ENCODE results near the gene ANKHD1.

ANKHD1 gene

GRCh38 chr5:140362875-140363630 lies 38.6 kb upstream of the ANKHD1 start:
- Histone ChIP-seq H3K27me3 (ENCODE audit: control insufficient read depth, insufficient read depth, low read length) (peaks cover 11% of the 10 kb centered on the region), H3K4me3 (ENCODE audit: low read depth, low read length) (peak overlapping the region; percentile 89), H3K9ac (ENCODE audit: low read depth, low read length) (peak overlapping the region; percentile 68), H3K9me3 (ENCODE audit: control insufficient read depth, insufficient read depth, low read length) (no peaks in the 10 kb centered on the region), H3K36me3 (ENCODE audit: control insufficient read depth, insufficient read depth, low read length) (no peaks in the 10 kb centered on the region), H3K4me1 (ENCODE audit: control insufficient read depth, insufficient read depth, low read length) (peaks cover 3% of the 10 kb centered on the region)

GRCh38 chr5:140363631-140364471 lies 37.8 kb upstream of the ANKHD1 start:
- Histone ChIP-seq H3K27me3 (ENCODE audit: control insufficient read depth, insufficient read depth, low read length) (peaks cover 11% of the 10 kb centered on the region), H3K4me3 (ENCODE audit: low read depth, low read length) (peak overlapping the region; percentile 89), H3K9me3 (ENCODE audit: control insufficient read depth, insufficient read depth, low read length) (no peaks in the 10 kb centered on the region), H3K36me3 (ENCODE audit: control insufficient read depth, insufficient read depth, low read length) (no peaks in the 10 kb centered on the region), H3K4me1 (ENCODE audit: control insufficient read depth, insufficient read depth, low read length) (peaks cover 3% of the 10 kb centered on the region), H3K9ac (ENCODE audit: low read depth, low read length) (peak overlapping the region; percentile 68)

- Histone ChIP-seq H3K27me3 (ENCODE audit: control insufficient read depth, insufficient read depth, low read length) (peaks cover 11% of the 10 kb centered on the region), H3K9ac (ENCODE audit: low read depth, low read length) (no peak overlapping the region)
These were observed 37.2 kb upstream of the ANKHD1 start for GRCh38 chr5:140364472-140364765.

GRCh38 chr5:140365282-140365681 lies 36.4 kb upstream of the ANKHD1 start:
- Histone ChIP-seq H3K4me3 (ENCODE audit: low read depth, low read length) (no peak overlapping the region), H3K27me3 (ENCODE audit: control insufficient read depth, insufficient read depth, low read length) (peaks cover 11% of the 10 kb centered on the region), H3K36me3 (ENCODE audit: control insufficient read depth, insufficient read depth, low read length) (no peaks in the 10 kb centered on the region), H3K9ac (ENCODE audit: low read depth, low read length) (no peak overlapping the region), H3K9me3 (ENCODE audit: control insufficient read depth, insufficient read depth, low read length) (no peaks in the 10 kb centered on the region), H3K4me1 (ENCODE audit: control insufficient read depth, insufficient read depth, low read length) (no peaks in the 10 kb centered on the region)

More at GRCh38 chr5:140364472-140364765, 37.2 kb upstream of the ANKHD1 start:
- Histone ChIP-seq H3K4me1 (ENCODE audit: control insufficient read depth, insufficient read depth, low read length) (peaks cover 3% of the 10 kb centered on the region), H3K9me3 (ENCODE audit: control insufficient read depth, insufficient read depth, low read length) (no peaks in the 10 kb centered on the region), H3K36me3 (ENCODE audit: control insufficient read depth, insufficient read depth, low read length) (no peaks in the 10 kb centered on the region), H3K4me3 (ENCODE audit: low read depth, low read length) (no peak overlapping the region)

GRCh38 chr5:140365941-140366340 lies 35.7 kb upstream of the ANKHD1 start:
- Histone ChIP-seq H3K9ac (ENCODE audit: low read depth, low read length) (no peak overlapping the region), H3K9me3 (ENCODE audit: control insufficient read depth, insufficient read depth, low read length) (no peaks in the 10 kb centered on the region), H3K4me3 (ENCODE audit: low read depth, low read length) (no peak overlapping the region), H3K4me1 (ENCODE audit: control insufficient read depth, insufficient read depth, low read length) (no peaks in the 10 kb centered on the region), H3K27me3 (ENCODE audit: control insufficient read depth, insufficient read depth, low read length) (peaks cover 11% of the 10 kb centered on the region), H3K36me3 (ENCODE audit: control insufficient read depth, insufficient read depth, low read length) (no peaks in the 10 kb centered on the region)

- peaks cover 11% of the 10 kb centered on the region for H3K27me3 ChIP-seq (ENCODE audit: control insufficient read depth, insufficient read depth, low read length)
- no peaks in the 10 kb centered on the region for H3K4me1 ChIP-seq (ENCODE audit: control insufficient read depth, insufficient read depth, low read length)
- no peak overlapping the region for H3K4me3 ChIP-seq (ENCODE audit: low read depth, low read length)
- no peaks in the 10 kb centered on the region for H3K36me3 ChIP-seq (ENCODE audit: control insufficient read depth, insufficient read depth, low read length)
- no peak overlapping the region for H3K9ac ChIP-seq (ENCODE audit: low read depth, low read length)
- H3K9me3 ChIP-seq (ENCODE audit: control insufficient read depth, insufficient read depth, low read length) = no peaks in the 10 kb centered on the region
These were observed 34.9 kb upstream of the ANKHD1 start for GRCh38 chr5:140366589-140367255.

- no peak overlapping the region for H3K9ac ChIP-seq (ENCODE audit: low read depth, low read length)
- no peaks in the 10 kb centered on the region for H3K36me3 ChIP-seq (ENCODE audit: control insufficient read depth, insufficient read depth, low read length)
- no peak overlapping the region for H3K4me3 ChIP-seq (ENCODE audit: low read depth, low read length)
- H3K4me1 ChIP-seq (ENCODE audit: control insufficient read depth, insufficient read depth, low read length) = no peaks in the 10 kb centered on the region
- H3K27me3 ChIP-seq (ENCODE audit: control insufficient read depth, insufficient read depth, low read length) = peaks cover 11% of the 10 kb centered on the region
- H3K9me3 ChIP-seq (ENCODE audit: control insufficient read depth, insufficient read depth, low read length) = no peaks in the 10 kb centered on the region
These were observed 34.2 kb upstream of the ANKHD1 start for GRCh38 chr5:140367256-140368013.

GRCh38 chr5:140371356-140372151 lies 30.1 kb upstream of the ANKHD1 start:
- no peaks in the 10 kb centered on the region for H3K36me3 ChIP-seq (ENCODE audit: control insufficient read depth, insufficient read depth, low read length)
- no peaks in the 10 kb centered on the region for H3K27me3 ChIP-seq (ENCODE audit: control insufficient read depth, insufficient read depth, low read length)
- H3K4me3 ChIP-seq (ENCODE audit: low read depth, low read length) = no peak overlapping the region
- H3K9me3 ChIP-seq (ENCODE audit: control insufficient read depth, insufficient read depth, low read length) = no peaks in the 10 kb centered on the region
- peaks cover 4% of the 10 kb centered on the region for H3K4me1 ChIP-seq (ENCODE audit: control insufficient read depth, insufficient read depth, low read length)
- H3K9ac ChIP-seq (ENCODE audit: low read depth, low read length) = no peak overlapping the region

GRCh38 chr5:140372971-140373487 lies 28.6 kb upstream of the ANKHD1 start:
- Histone ChIP-seq H3K9me3 (ENCODE audit: control insufficient read depth, insufficient read depth, low read length) (no peaks in the 10 kb centered on the region), H3K4me3 (ENCODE audit: low read depth, low read length) (no peak overlapping the region), H3K36me3 (ENCODE audit: control insufficient read depth, insufficient read depth, low read length) (no peaks in the 10 kb centered on the region), H3K27me3 (ENCODE audit: control insufficient read depth, insufficient read depth, low read length) (no peaks in the 10 kb centered on the region), H3K4me1 (ENCODE audit: control insufficient read depth, insufficient read depth, low read length) (peaks cover 4% of the 10 kb centered on the region), H3K9ac (ENCODE audit: low read depth, low read length) (peak overlapping the region; percentile 54)

- Histone ChIP-seq H3K4me3 (ENCODE audit: low read depth, low read length) (no peak overlapping the region), H3K9me3 (ENCODE audit: control insufficient read depth, insufficient read depth, low read length) (no peaks in the 10 kb centered on the region), H3K27me3 (ENCODE audit: control insufficient read depth, insufficient read depth, low read length) (no peaks in the 10 kb centered on the region), H3K4me1 (ENCODE audit: control insufficient read depth, insufficient read depth, low read length) (no peaks in the 10 kb centered on the region), H3K9ac (ENCODE audit: low read depth, low read length) (no peak overlapping the region), H3K36me3 (ENCODE audit: control insufficient read depth, insufficient read depth, low read length) (no peaks in the 10 kb centered on the region)
These were observed 20.3 kb upstream of the ANKHD1 start for GRCh38 chr5:140381351-140381750.

All from iPS-15b (cell line).